ENCODE results near the gene WWOX.

WWOX gene

GRCh38 chr16:78633551-78633950 lies 534.1 kb downstream of the WWOX start:
- Histone ChIP-seq H3K36me3 (ENCODE audit: control insufficient read depth, insufficient read depth, low read length) (no peaks in the 10 kb centered on the region), H3K27me3 (replicated peaks; ENCODE audit: control insufficient read depth, insufficient read depth, low read length) (no peaks in the 10 kb centered on the region), H3K4me3 (replicated peaks; ENCODE audit: low read depth, low read length) (no peak overlapping the region)
- TF ChIP-seq CTCF (IDR thresholded peaks at IDR 0.05; ENCODE audit: insufficient read depth, low read length, poor library complexity, severe bottlenecking) = no peak
- DNase-seq (ENCODE audit: extremely low read depth, insufficient read length) = no peak

GRCh38 chr16:78635807-78636206 lies 536.4 kb downstream of the WWOX start:
- Histone ChIP-seq H3K27me3 (replicated peaks; ENCODE audit: control insufficient read depth, insufficient read depth, low read length) (no peaks in the 10 kb centered on the region), H3K4me3 (replicated peaks; ENCODE audit: low read depth, low read length) (no peak overlapping the region), H3K36me3 (ENCODE audit: control insufficient read depth, insufficient read depth, low read length) (no peaks in the 10 kb centered on the region)
- TF ChIP-seq CTCF (IDR thresholded peaks at IDR 0.05; ENCODE audit: insufficient read depth, low read length, poor library complexity, severe bottlenecking) = no peak
- DNase-seq (ENCODE audit: extremely low read depth, insufficient read length) = no peak

GRCh38 chr16:78638371-78638770 lies 538.9 kb downstream of the WWOX start:
- Histone ChIP-seq H3K36me3 (ENCODE audit: control insufficient read depth, insufficient read depth, low read length) (no peaks in the 10 kb centered on the region), H3K27me3 (replicated peaks; ENCODE audit: control insufficient read depth, insufficient read depth, low read length) (no peaks in the 10 kb centered on the region; the same call in 1 of the 2 replicates), H3K4me3 (replicated peaks; ENCODE audit: low read depth, low read length) (no peak overlapping the region)
- no peak for TF ChIP-seq CTCF (IDR thresholded peaks at IDR 0.05; ENCODE audit: insufficient read depth, low read length, poor library complexity, severe bottlenecking)
- no peak for DNase-seq (ENCODE audit: extremely low read depth, insufficient read length)

GRCh38 chr16:78639775-78640174 lies 540.3 kb downstream of the WWOX start:
- no peaks in the 10 kb centered on the region for H3K36me3 ChIP-seq (ENCODE audit: control insufficient read depth, insufficient read depth, low read length)
- peak; percentile 14 for DNase-seq (ENCODE audit: extremely low read depth, insufficient read length)
- no peaks in the 10 kb centered on the region; the same call in 1 of the 2 replicates for H3K27me3 ChIP-seq (replicated peaks; ENCODE audit: control insufficient read depth, insufficient read depth, low read length)
- no peak overlapping the region for H3K4me3 ChIP-seq (replicated peaks; ENCODE audit: low read depth, low read length)
- no peak for TF ChIP-seq CTCF (IDR thresholded peaks at IDR 0.05; ENCODE audit: insufficient read depth, low read length, poor library complexity, severe bottlenecking)

GRCh38 chr16:78640886-78641285 lies 541.4 kb downstream of the WWOX start:
- Histone ChIP-seq H3K4me3 (replicated peaks; ENCODE audit: low read depth, low read length) (no peak overlapping the region), H3K27me3 (replicated peaks; ENCODE audit: control insufficient read depth, insufficient read depth, low read length) (no peaks in the 10 kb centered on the region; the same call in 1 of the 2 replicates), H3K36me3 (ENCODE audit: control insufficient read depth, insufficient read depth, low read length) (no peaks in the 10 kb centered on the region)
- no peak for TF ChIP-seq CTCF (IDR thresholded peaks at IDR 0.05; ENCODE audit: insufficient read depth, low read length, poor library complexity, severe bottlenecking)
- DNase-seq (ENCODE audit: extremely low read depth, insufficient read length) = no peak

- TF ChIP-seq CTCF (IDR thresholded peaks at IDR 0.05; ENCODE audit: insufficient read depth, low read length, poor library complexity, severe bottlenecking) = no peak
- Histone ChIP-seq H3K27me3 (replicated peaks; ENCODE audit: control insufficient read depth, insufficient read depth, low read length) (no peaks in the 10 kb centered on the region; the same call in 1 of the 2 replicates), H3K36me3 (ENCODE audit: control insufficient read depth, insufficient read depth, low read length) (no peaks in the 10 kb centered on the region), H3K4me3 (replicated peaks; ENCODE audit: low read depth, low read length) (no peak overlapping the region)
- DNase-seq (ENCODE audit: extremely low read depth, insufficient read length) = no peak
Measured at GRCh38 chr16:78641433-78641832, 542.0 kb downstream of the WWOX start.
